Measurements from ENCODE around the gene ZNF146.
A peak's percentile ranks its signal among the peaks of the same experiment; 100 is the strongest.
"Not testable (repeated sequence)": the region's sequence is repeated elsewhere in the genome, so short reads cannot be mapped to it uniquely, and the experiment has no call there.

The ZNF146 gene

DNA sequence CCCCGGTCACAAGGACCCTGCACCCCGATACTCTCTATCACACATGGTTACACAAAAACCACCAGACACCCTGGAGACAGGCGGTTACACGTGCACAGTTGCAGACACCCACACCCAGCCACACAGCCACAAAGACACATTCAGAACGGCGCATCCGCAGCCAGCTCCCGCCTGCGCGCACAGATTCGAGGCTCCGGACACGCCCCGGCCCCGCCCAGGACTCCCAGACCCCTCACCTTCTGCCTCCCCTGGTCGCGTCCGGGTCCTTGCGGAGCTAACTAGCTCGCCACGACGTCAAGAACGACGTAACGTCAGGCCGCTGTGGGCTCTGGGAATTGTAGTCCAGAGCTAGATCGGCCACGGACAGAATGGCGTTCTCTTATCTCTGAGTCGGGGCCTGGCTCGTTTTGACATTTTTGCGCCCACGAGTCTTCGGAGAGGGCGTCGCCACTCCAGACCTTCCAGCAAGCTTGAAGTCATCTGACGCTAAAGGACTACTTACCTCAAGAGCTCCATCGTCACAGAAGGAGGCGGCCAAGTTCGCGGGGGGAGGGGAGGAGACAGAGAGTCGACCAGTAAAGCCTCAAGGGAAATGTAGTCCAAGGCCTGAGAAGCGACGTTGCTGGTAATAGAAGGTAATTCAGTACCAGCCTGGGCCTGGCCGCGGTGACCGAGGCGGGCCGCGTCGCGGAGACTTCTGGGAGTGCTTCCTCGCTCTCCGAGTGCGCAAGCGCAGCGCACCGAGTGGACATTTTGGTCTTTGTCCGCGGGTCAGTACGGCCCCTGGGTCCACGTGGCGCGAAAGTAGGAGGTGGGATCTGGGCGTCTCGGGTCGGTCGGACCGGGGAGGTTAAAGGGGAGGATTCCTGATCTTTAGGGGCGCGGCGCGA, at the start of gene ZNF146, which contains the start of gene ZNF565:
TSS of gene ZNF146 (plus strand) at position 721 of the 890 bp plus-strand sequence. CDS start 21,335 bp downstream, outside the sequence.
TSS of gene ZNF565 (minus strand) at position 280 of the 890 bp plus-strand sequence. CDS start 12,680 bp downstream, outside the sequence.
- TF ChIP-seq, protein P1, sequence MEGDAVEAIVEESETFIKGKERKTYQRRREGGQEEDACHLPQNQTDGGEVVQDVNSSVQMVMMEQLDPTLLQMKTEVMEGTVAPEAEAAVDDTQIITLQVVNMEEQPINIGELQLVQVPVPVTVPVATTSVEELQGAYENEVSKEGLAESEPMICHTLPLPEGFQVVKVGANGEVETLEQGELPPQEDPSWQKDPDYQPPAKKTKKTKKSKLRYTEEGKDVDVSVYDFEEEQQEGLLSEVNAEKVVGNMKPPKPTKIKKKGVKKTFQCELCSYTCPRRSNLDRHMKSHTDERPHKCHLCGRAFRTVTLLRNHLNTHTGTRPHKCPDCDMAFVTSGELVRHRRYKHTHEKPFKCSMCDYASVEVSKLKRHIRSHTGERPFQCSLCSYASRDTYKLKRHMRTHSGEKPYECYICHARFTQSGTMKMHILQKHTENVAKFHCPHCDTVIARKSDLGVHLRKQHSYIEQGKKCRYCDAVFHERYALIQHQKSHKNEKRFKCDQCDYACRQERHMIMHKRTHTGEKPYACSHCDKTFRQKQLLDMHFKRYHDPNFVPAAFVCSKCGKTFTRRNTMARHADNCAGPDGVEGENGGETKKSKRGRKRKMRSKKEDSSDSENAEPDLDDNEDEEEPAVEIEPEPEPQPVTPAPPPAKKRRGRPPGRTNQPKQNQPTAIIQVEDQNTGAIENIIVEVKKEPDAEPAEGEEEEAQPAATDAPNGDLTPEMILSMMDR (IDR thresholded peaks at IDR 0.05; ENCODE audit: insufficient read depth, low read length, poor library complexity, severe bottlenecking), result no peak
- peak; percentile 99 for DNase-seq (ENCODE audit: extremely low read depth, insufficient read length)
- no peaks in the 10 kb centered on the region; the same call in 1 of the 2 replicates for H3K36me3 ChIP-seq (ENCODE audit: control insufficient read depth, insufficient read depth, low read length)
- H3K27me3 ChIP-seq (replicated peaks; ENCODE audit: control insufficient read depth, insufficient read depth, low read length), result no peaks in the 10 kb centered on the region
- peak within 1 kb of the TSS; percentile 84 for H3K4me3 ChIP-seq (replicated peaks; ENCODE audit: low read depth, low read length)

DNA sequence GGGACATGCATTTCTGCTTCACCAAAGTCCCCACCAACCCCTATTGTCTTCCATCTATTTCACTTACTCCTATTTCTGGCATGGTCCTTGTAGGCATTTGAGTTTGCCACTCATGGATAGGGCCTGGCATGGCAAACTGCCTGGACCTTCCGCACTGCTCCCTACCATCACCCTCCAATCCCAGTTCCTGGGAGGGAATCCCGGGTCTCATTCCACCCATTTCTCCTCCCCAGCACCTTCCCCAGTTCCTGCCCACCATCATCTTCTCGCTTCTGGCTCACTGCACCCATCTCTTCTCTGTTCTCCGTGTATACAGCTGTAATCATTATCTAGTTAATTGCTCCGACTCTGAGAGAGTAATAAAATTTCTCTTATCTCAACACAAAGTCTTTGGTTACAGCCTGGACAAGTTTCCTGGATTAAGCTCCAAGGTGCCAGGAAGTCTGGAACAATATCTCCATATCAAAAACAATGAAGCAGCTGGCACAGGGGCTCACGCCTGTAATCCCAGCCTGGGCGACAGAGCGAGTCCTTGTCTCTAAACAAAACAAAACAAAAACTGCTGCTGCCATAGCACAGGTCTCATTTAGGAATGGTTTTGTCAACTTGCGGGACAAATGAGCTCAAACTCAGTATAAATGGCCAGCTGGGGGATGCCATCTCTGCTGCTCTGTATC, 45.7 kb upstream of the ZNF146 start:
- Histone ChIP-seq H3K4me3 (replicated peaks; ENCODE audit: low read depth, low read length) (no peak overlapping the region), H3K27me3 (replicated peaks; ENCODE audit: control insufficient read depth, insufficient read depth, low read length) (no peaks in the 10 kb centered on the region), H3K36me3 (ENCODE audit: control insufficient read depth, insufficient read depth, low read length) (no peaks in the 10 kb centered on the region)
- no peak for DNase-seq (ENCODE audit: extremely low read depth, insufficient read length)
- TF ChIP-seq, protein P1 (IDR thresholded peaks at IDR 0.05; ENCODE audit: insufficient read depth, low read length, poor library complexity, severe bottlenecking), result no peak

DNA sequence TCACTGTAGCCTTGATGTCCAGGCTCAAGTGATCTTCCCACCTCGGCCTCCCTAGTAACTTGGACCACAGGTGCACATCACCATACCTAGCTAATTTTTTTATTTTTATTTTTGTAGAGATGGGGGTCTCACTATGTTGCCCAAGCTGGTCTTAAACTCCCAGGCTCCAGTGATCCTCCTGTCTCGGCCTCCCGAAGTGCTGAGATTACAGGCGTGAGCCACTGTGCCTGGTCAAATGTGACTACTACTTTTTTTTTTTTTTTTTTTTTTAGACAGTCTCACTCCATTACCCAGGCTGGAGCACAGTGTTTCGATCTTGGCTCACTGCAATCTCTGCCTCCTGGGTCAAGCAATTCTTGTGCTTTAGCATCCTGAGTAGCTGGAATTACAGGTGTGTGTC, 42.1 kb upstream of the ZNF146 start:
- TF ChIP-seq, protein P1 (IDR thresholded peaks at IDR 0.05; ENCODE audit: insufficient read depth, low read length, poor library complexity, severe bottlenecking), result no peak
- Histone ChIP-seq H3K4me3 (replicated peaks; ENCODE audit: low read depth, low read length) (no peak overlapping the region), H3K36me3 (ENCODE audit: control insufficient read depth, insufficient read depth, low read length) (no peaks in the 10 kb centered on the region), H3K27me3 (replicated peaks; ENCODE audit: control insufficient read depth, insufficient read depth, low read length) (no peaks in the 10 kb centered on the region)
- DNase-seq (ENCODE audit: extremely low read depth, insufficient read length), result no peak

GRCh38 chr19:36173846-36174245, 41.1 kb upstream of the ZNF146 start:
- H3K4me3 ChIP-seq (replicated peaks; ENCODE audit: low read depth, low read length); H3K36me3 ChIP-seq (ENCODE audit: control insufficient read depth, insufficient read depth, low read length); H3K27me3 ChIP-seq (replicated peaks; ENCODE audit: control insufficient read depth, insufficient read depth, low read length); DNase-seq (ENCODE audit: extremely low read depth, insufficient read length): not testable (repeated sequence)

GRCh38 chr19:36179077-36179476, 35.8 kb upstream of the ZNF146 start:
- DNase-seq (ENCODE audit: extremely low read depth, insufficient read length); H3K4me3 ChIP-seq (replicated peaks; ENCODE audit: low read depth, low read length); H3K36me3 ChIP-seq (ENCODE audit: control insufficient read depth, insufficient read depth, low read length); H3K27me3 ChIP-seq (replicated peaks; ENCODE audit: control insufficient read depth, insufficient read depth, low read length): not testable (repeated sequence)

DNA sequence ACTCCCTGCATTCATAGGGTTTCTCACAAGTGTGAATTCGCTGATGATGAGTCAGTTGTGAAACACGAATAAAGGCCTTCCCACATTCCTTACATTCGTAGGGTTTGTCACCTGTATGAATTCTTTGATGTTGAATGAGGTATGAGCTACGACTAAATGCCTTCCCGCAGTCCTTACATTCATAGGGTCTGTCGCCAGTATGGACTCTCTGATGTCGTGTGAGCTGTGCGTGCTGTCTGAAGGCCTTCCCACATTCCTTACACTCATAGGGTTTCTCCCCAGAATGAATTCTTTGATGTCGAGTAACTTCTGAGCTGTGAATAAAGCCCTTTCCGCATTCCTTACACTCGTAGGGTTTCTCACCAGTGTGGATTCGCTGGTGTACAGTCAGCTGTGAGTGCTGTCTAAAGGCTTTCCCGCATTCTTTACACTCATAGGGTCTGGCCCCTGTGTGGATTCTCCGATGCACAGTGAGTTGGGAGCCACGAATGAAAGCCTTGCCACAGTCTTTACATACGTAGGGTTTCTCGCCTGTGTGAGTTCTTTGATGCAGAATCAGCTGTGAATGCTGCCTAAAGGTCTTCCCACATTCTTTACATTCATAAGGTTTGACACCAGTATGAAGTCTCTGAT, 32.2 kb upstream of the ZNF146 start:
- Histone ChIP-seq H3K4me3 (replicated peaks; ENCODE audit: low read depth, low read length) (no peak overlapping the region), H3K36me3 (ENCODE audit: control insufficient read depth, insufficient read depth, low read length) (no peaks in the 10 kb centered on the region), H3K27me3 (replicated peaks; ENCODE audit: control insufficient read depth, insufficient read depth, low read length) (no peaks in the 10 kb centered on the region)
- no peak for DNase-seq (ENCODE audit: extremely low read depth, insufficient read length)
- TF ChIP-seq, protein P1 (IDR thresholded peaks at IDR 0.05; ENCODE audit: insufficient read depth, low read length, poor library complexity, severe bottlenecking), result no peak

Data from GM06990 (cell line).